Panc1 (cell line): Measurements from ENCODE around the gene PHIP.

ENCODE experiments used
- CTCF ChIP-seq: fragments of 450-650 bp; IDR thresholded peaks from 2 replicates; pipeline ENCODE4 v1.5.1; 2017; ENCODE audit warnings: mild to moderate bottlenecking
- POLR2AphosphoS5 ChIP-seq: IDR thresholded peaks from 2 replicates; pipeline ENCODE4 v1.6.1; 2012; ENCODE audit warnings: mild to moderate bottlenecking, low read depth, low read length, moderate library complexity
- REST ChIP-seq, 2 experiments: IDR thresholded peaks; 2 replicates each; pipeline ENCODE4 v1.6.1; 2011 to 2012; ENCODE audit warnings: low read depth in 2 of 2, control low read depth in 1 of 2, low read length in 1 of 2, mild to moderate bottlenecking in 1 of 2, moderate library complexity in 1 of 2; ENCODE audit not compliant: insufficient read depth in 1 of 2
- SIN3A ChIP-seq: IDR thresholded peaks from 2 replicates; pipeline ENCODE4 v1.6.1; 2012; ENCODE audit warnings: low read depth, mild to moderate bottlenecking, low read length, moderate library complexity, borderline replicate concordance; ENCODE audit not compliant: insufficient read depth
- TCF7L2 ChIP-seq: IDR thresholded peaks from 2 replicates; pipeline ENCODE4 v1.6.1; 2011; ENCODE audit warnings: mild to moderate bottlenecking, low read depth, low read length, inconsistent platforms

DNA sequence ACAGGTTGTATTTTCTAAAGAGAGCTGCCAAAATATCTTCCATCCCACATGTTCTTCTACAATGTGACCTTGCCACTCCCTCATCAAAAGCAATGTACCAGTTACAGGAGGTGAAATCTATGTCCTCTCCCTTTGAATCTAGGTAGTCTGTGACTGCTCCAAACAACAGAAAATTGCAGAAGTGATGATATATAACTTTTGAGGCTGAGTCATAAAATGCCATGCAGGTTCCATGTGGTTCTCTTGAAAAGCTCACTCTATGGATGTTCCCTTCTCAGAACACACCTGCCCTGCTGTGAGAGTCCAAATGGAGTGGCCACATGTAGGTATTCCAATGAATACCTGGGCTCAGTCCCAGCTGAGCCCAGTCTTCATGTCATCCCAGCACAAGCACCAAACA, 16.9 kb upstream of the PHIP start:
- TF ChIP-seq CTCF (no peak), POLR2AphosphoS5 (no peak), SIN3A (no peak), REST (IDR thresholded peaks at IDR 0.05; ENCODE audit: insufficient read depth in 1 of 2, low read depth in 2 of 2, low read length in 1 of 2) (no peak), TCF7L2 (no peak)
